Measurements from ENCODE around the gene TMX4.

The TMX4 gene, protein sequence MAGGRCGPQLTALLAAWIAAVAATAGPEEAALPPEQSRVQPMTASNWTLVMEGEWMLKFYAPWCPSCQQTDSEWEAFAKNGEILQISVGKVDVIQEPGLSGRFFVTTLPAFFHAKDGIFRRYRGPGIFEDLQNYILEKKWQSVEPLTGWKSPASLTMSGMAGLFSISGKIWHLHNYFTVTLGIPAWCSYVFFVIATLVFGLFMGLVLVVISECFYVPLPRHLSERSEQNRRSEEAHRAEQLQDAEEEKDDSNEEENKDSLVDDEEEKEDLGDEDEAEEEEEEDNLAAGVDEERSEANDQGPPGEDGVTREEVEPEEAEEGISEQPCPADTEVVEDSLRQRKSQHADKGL

DNA sequence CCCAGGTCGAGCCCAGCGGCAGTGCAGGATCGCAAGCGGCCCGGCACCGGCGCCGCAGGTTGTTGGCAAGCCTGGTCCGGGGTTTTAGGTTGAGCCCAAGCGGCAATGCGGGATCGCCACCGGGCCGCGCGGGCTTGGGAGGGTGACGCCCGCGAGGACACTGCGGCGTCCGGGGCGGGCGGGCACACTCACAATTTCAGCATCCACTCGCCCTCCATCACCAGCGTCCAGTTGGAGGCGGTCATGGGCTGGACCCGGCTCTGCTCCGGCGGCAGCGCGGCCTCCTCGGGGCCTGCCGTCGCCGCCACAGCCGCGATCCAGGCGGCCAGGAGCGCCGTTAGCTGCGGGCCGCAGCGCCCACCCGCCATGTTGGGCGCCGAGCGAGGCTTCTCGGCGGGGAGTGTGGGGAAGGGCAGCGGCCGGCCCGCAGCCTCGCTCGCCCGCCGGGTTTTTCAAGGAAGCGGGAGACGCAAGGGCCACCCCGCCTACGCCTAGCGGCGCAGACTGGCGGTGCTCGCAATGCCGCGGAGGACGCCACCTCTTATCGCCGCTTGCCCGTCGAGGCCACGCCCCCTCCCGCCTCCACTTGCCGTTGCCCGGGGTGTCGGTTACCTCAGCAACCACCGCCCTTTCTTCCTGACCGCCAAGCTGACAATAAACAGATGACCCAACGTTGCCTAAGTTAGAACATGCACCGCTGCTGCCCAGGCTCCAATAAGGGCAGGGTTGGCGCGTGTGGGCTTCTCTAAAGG lies at the start of gene TMX4:
Gene TMX4 (minus strand): TSS at position 516 of the 752 bp plus-strand sequence. CDS start 148 bp downstream, at position 368.
- no peaks in the 10 kb centered on the region for H3K36me3 Mint-ChIP-seq
- H3K4me3 Mint-ChIP-seq: peak within 1 kb of the TSS; percentile 96
- peak within 1 kb of the TSS; percentile 48 for H3K27ac Mint-ChIP-seq
- H3K27me3 Mint-ChIP-seq: no peaks in the 10 kb centered on the region
- H3K4me1 Mint-ChIP-seq: peaks cover 40% of the 10 kb centered on the region
- no peaks in the 10 kb centered on the region for H3K9me3 Mint-ChIP-seq

DNA sequence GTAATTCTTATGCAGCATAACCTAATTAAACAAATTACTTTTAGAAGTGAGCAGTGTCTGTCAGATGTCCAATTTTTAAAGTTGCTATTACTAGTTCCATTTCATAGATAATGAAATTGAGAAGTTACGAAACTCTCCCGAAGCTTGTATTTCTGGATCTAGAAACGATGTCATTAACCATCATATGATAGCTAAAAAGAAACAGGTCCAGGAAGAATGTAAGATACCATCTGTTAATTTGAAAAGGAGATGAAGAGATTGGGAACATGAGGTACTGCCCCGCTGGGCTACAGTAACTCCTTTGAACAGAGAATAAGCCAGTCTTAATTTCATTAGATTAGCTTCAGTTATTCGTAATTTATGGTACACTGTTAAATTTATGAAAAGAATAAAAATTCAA lies 47.5 kb upstream of the TMX4 start:
- H3K27me3 Mint-ChIP-seq: peaks cover 5% of the 10 kb centered on the region
- H3K9me3 Mint-ChIP-seq: no peaks in the 10 kb centered on the region
- H3K27ac Mint-ChIP-seq: no peak overlapping the region
- H3K4me1 Mint-ChIP-seq: no peaks in the 10 kb centered on the region
- no peaks in the 10 kb centered on the region for H3K36me3 Mint-ChIP-seq
- no peak overlapping the region for H3K4me3 Mint-ChIP-seq

DNA sequence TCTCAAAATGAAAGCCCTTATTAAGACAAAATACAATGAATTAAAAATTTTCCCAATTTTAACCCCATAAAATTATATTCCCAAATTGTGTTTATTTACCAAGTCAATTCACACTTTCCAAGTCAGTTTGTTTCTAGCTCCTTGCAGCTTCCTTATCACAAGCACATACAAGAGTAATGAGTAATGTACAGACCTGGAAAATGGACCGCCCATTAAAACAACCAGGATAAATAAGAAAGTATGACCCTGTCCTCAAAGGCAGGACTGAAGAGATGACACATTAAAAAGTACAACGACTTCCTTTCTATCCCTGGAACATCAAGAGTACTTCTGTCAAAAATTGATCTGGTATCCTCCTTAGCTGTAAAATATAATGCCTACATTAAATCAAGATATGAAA lies 47.1 kb upstream of the TMX4 start:
- H3K4me1 Mint-ChIP-seq: no peaks in the 10 kb centered on the region

DNA sequence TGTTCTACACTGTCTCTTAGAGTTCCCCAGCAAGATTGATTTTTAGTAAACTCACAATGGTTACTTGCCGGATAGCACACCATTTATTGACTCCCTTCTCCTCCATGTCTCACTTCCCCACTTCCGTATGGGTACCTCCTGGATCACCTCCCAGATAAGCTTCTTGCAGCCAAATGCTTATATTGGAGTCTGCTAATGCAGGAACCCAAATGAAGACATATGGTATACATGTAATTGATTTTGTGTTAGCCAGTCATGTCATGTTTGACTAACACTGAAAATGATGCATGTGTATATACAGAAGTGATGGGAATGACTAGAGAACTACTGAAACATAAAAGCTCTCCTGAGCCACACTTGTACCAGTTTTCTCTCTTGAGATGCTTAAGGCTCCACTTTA lies 46.1 kb upstream of the TMX4 start:
- Mint-ChIP-seq H3K27ac (no peak overlapping the region), H3K9me3 (no peaks in the 10 kb centered on the region), H3K4me1 (no peaks in the 10 kb centered on the region), H3K36me3 (no peaks in the 10 kb centered on the region), H3K27me3 (peaks cover 5% of the 10 kb centered on the region), H3K4me3 (no peak overlapping the region)

More for the DNA sequence above, 47.1 kb upstream of the TMX4 start:
- no peaks in the 10 kb centered on the region for H3K9me3 Mint-ChIP-seq
- no peak overlapping the region for H3K27ac Mint-ChIP-seq
- H3K4me3 Mint-ChIP-seq: no peak overlapping the region
- H3K36me3 Mint-ChIP-seq: no peaks in the 10 kb centered on the region
- H3K27me3 Mint-ChIP-seq: peaks cover 5% of the 10 kb centered on the region

DNA sequence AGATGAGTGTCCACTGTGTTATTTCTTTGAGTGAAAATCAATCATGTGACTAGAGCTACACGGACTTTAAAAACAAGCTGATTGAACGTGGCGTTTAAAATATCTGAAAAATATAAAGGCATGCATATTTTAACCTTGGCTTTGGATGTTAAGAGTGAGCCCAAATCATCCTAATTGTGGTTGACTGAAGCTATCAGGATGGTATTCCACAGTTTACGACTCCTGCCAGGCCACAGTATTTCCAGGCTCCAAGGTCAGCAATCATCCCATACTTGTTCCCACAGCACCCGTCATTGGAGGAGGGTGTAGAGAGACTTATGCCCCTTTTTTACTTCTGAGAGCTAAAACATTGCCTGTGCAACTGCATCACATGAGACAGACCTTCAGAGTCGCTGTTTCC lies 43.2 kb upstream of the TMX4 start:
- H3K27ac Mint-ChIP-seq: no peak overlapping the region
- H3K36me3 Mint-ChIP-seq: no peaks in the 10 kb centered on the region
- peaks cover 5% of the 10 kb centered on the region for H3K27me3 Mint-ChIP-seq
- H3K4me3 Mint-ChIP-seq: no peak overlapping the region
- H3K4me1 Mint-ChIP-seq: no peaks in the 10 kb centered on the region
- H3K9me3 Mint-ChIP-seq: no peaks in the 10 kb centered on the region

DNA sequence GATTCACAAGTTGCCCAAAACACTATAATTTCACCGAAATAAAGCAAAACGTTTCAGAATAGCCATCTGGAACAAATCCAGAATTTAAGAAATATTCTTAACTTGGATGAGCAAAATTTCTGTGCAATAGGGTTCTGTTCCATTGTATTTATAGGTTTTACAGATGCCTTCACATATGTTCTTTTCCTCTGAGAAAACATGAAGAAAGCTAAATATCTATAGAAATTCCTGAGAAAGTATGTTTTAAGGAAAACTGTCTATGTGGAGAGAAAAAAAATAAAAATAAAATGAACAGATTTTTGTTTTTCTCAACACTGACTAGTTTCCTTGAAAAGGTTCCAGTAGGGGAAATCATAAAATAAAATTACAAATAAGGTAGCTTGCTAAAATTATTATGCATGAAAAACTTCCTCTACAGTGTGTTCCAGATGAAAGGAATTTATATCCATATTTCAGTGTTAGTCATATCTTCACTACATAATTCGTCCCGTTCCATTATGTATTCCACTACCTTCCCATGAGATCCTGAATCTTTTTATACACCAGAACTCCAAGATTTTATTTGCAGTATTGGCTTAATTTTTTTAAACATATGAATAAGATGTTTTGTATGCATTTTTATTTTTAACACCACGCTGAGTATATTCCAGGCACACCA lies 42.4 kb upstream of the TMX4 start:
- Mint-ChIP-seq H3K27ac (no peak overlapping the region), H3K4me1 (no peaks in the 10 kb centered on the region), H3K27me3 (peaks cover 5% of the 10 kb centered on the region), H3K4me3 (no peak overlapping the region), H3K36me3 (no peaks in the 10 kb centered on the region), H3K9me3 (no peaks in the 10 kb centered on the region)

DNA sequence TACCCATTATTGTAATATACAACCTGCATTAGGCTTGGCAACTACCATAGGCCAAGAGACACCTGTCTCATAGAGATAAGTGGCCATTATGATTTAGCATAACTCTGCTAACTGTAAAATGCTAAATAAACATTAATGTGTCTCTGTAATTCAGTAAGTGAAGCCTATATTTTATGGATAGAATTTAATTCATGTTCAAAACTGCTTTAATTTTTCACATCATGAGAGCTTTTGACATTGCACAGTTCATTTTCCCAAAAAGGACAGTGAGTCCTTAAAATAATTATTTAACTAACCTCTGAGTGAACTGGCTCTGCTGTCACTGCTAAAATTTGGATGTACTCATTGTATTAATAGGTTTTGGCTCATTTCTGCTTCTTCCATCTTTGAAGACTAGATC lies 41.4 kb upstream of the TMX4 start:
- Mint-ChIP-seq H3K27ac (no peak overlapping the region), H3K4me3 (no peak overlapping the region), H3K36me3 (no peaks in the 10 kb centered on the region), H3K9me3 (no peaks in the 10 kb centered on the region), H3K4me1 (no peaks in the 10 kb centered on the region), H3K27me3 (peaks cover 7% of the 10 kb centered on the region)

DNA sequence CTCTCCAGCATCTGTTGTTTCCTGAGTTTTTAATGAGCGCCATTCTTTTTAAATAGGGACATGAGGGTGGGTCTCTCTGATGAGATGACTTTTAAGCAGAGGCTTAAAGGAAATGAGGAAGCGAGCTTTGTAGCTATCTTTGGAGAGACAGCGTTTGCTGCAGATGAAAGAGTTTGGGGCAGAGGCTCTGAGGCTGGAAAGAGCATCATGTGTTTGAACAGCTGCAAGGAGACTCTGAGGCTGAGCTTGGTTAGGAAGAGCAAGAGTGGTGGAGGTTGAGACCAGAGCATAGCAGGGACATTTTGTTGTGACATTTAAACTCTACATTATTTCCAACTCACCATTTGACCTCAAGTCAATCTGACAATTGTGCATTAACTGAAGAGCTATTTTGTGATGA lies 38.3 kb upstream of the TMX4 start:
- H3K4me1 Mint-ChIP-seq: no peaks in the 10 kb centered on the region

DNA sequence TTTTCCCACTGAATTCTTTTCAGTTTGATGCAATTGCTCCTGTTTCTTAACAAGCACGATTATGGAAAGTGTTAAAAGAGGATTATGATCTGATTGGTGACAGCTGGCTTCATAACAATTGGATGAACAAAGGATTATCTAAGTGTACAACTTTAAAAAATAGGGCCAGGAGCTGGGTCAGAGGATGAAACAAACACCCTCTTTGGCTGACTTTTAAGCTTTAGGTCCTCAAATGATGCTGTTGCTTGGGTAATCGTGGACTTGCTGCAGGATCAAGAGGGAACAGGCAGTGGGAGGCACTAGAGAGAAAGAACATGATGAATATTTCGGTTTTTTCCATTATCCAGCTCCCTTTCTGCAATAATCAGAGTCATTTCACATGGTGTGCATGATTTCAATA lies 35.5 kb upstream of the TMX4 start:
- no peak overlapping the region for H3K4me3 Mint-ChIP-seq
- H3K27me3 Mint-ChIP-seq: peaks cover 3% of the 10 kb centered on the region
- H3K36me3 Mint-ChIP-seq: no peaks in the 10 kb centered on the region
- peaks cover 6% of the 10 kb centered on the region for H3K4me1 Mint-ChIP-seq
- H3K27ac Mint-ChIP-seq: no peak overlapping the region
- no peaks in the 10 kb centered on the region for H3K9me3 Mint-ChIP-seq

More for the DNA sequence above, 38.3 kb upstream of the TMX4 start:
- Mint-ChIP-seq H3K36me3 (no peaks in the 10 kb centered on the region), H3K27ac (no peak overlapping the region), H3K4me3 (no peak overlapping the region), H3K9me3 (no peaks in the 10 kb centered on the region), H3K27me3 (peaks cover 3% of the 10 kb centered on the region)

DNA sequence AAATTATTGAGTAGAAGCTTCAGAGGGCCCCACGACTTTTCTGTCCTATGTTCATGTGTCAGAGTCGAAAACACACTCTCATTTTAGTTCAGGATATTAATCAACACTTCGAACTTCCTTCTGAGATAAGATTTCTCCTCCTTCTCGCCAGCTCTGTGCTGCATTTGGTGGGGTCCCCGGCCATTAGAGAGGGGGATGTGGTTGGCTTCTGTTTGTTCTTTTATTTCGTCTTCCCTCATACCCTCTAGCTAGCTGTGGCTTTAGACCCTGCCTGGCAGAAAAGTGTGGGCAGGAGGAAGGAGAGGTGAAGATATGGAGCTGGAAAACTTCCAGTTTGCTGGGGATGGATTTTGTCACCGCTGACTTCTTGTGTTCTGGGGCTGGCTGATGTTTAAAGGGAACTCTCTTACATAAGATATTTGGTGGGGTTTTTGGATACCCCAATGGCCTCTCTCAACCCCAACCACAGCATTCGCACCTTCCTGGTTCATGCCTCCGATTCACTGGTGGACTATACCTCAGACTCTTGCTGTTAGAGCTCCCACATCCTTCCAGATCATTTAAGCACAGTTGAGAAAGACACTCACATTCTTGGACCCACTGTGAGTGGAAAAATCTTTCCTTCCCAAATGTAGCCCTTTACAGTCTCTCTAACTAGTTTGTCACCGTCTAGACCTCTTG lies 30.7 kb upstream of the TMX4 start:
- H3K4me3 Mint-ChIP-seq: no peak overlapping the region
- H3K4me1 Mint-ChIP-seq: peaks cover 8% of the 10 kb centered on the region
- H3K27me3 Mint-ChIP-seq: no peaks in the 10 kb centered on the region
- no peaks in the 10 kb centered on the region for H3K9me3 Mint-ChIP-seq
- H3K36me3 Mint-ChIP-seq: no peaks in the 10 kb centered on the region
- H3K27ac Mint-ChIP-seq: no peak overlapping the region

DNA sequence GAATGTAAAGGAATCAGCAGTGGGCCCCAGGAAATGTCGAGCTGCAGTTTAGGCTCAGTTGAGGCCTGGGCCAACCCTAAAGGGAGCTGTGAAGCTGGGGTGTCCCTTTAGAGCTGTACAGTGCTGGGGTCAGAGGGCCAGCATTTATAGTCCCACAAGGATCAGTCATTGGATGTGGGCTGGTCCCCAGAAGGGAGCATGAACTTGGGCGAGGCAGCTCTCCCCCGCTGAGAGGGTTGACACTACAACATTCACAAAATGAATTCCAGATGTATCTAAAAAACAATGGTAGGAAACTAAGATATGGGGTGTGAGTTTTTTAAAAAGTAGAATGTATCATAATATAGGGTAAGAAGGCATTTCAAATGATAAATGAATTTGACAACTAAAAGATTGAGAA lies 29.7 kb upstream of the TMX4 start:
- no peaks in the 10 kb centered on the region for H3K36me3 Mint-ChIP-seq
- no peaks in the 10 kb centered on the region for H3K27me3 Mint-ChIP-seq
- H3K27ac Mint-ChIP-seq: peak overlapping the region; percentile 66
- H3K9me3 Mint-ChIP-seq: no peaks in the 10 kb centered on the region
- peaks cover 8% of the 10 kb centered on the region for H3K4me1 Mint-ChIP-seq
- H3K4me3 Mint-ChIP-seq: no peak overlapping the region

DNA sequence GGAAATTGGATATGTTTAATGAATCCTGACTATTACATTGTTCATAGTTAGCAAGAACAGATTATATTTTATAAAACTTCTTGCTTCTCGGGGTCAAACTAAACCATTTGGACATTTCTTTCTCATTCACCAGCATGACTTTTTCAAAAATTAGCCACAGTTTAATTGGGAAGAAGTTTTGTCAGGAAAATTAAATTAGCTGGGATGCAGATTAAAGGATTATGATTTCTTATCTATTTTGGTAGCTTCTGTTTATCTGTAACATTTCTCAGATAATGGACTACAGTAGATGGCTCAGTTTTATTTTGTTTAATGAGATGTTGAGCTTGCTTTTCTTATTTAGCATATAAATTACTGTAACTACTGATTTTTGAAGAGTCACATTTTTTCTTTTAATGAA lies 26.4 kb upstream of the TMX4 start:
- Mint-ChIP-seq H3K4me1 (peaks cover 11% of the 10 kb centered on the region), H3K27me3 (peaks cover 4% of the 10 kb centered on the region), H3K27ac (no peak overlapping the region), H3K9me3 (no peaks in the 10 kb centered on the region), H3K36me3 (no peaks in the 10 kb centered on the region), H3K4me3 (no peak overlapping the region)

DNA sequence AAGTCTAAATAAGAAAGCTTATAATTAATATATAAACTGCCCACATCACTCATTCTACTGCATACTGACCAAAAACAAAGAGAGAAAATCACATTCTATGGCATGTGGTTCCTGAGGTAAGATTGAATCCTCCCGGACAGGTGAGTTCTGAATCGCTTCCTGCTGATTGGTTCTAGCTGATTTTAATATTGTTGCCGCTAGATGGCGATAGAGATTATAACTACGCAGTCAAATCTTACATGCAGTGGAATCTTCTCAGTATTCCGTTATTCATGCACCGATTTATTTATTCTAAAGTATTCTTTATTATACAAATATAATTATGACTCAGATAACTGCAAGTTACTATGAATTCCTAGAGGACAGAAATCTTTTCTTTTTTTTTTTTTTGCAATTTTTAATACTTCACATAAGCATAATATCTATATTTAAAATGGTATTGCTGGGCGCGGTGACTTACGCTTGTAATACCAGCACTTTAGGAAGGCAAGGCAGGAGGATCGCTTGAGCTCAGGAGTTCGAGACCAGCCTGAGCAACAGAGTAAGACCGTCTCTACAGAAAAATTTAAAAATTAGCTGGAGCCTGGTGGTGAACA lies 24.2 kb upstream of the TMX4 start:
- Mint-ChIP-seq H3K4me3 (no peak overlapping the region), H3K27me3 (peaks cover 4% of the 10 kb centered on the region), H3K27ac (no peak overlapping the region), H3K4me1 (peaks cover 3% of the 10 kb centered on the region), H3K9me3 (no peaks in the 10 kb centered on the region), H3K36me3 (no peaks in the 10 kb centered on the region)

DNA sequence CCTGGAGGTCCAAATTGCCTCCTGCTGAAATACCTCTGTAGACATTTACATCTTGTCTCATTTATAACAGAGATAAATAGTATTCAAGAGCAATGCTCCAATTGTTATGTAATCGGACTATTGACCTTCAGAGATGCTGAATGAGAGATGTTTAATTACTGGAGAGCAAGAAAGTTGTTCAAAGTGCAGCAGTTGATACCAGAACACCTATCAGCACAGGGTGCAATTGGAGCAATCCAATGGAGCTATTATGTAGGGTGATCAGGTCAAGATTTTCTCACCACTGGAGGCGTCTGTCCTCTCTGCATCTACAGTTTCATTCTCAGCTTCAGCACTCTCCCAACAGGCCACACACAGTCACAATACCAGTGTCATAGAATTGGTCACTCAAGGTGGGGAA lies 19.5 kb upstream of the TMX4 start:
- H3K4me3 Mint-ChIP-seq: no peak overlapping the region
- H3K9me3 Mint-ChIP-seq: no peaks in the 10 kb centered on the region
- H3K27me3 Mint-ChIP-seq: peaks cover 6% of the 10 kb centered on the region
- no peaks in the 10 kb centered on the region for H3K36me3 Mint-ChIP-seq
- H3K4me1 Mint-ChIP-seq: peaks cover 3% of the 10 kb centered on the region
- H3K27ac Mint-ChIP-seq: no peak overlapping the region

DNA sequence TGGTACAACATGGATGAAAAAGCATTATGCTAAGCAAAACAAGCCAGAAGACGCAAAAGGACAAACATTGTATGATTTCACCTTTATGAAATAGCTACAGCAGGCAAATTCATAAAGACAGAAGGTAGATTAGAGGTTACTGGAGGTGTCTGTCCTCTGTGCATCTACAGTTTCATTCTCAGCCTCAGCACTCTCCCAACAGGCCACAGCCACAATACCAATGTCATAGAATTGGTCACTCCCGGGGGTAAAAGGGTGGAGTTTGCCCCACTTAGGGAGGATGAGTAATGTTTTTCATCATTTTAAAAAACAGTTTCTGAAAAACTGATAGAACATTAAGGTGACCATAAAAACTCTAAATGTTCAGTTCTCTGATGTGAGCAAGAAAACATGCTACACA lies 17.2 kb upstream of the TMX4 start:
- Mint-ChIP-seq H3K27me3 (peaks cover 2% of the 10 kb centered on the region), H3K27ac (no peak overlapping the region), H3K9me3 (no peaks in the 10 kb centered on the region), H3K4me3 (no peak overlapping the region), H3K36me3 (no peaks in the 10 kb centered on the region), H3K4me1 (no peaks in the 10 kb centered on the region)
